DMS 273 (cell line): Measurements from ENCODE around the gene RUNX1.

Experiments
- DNase-seq: peaks from one replicate; lab custom pipeline; 2025; ENCODE audit not compliant: unreplicated experiment; lab: John Stamatoyannopoulos, UW

Gene RUNX1

DNA sequence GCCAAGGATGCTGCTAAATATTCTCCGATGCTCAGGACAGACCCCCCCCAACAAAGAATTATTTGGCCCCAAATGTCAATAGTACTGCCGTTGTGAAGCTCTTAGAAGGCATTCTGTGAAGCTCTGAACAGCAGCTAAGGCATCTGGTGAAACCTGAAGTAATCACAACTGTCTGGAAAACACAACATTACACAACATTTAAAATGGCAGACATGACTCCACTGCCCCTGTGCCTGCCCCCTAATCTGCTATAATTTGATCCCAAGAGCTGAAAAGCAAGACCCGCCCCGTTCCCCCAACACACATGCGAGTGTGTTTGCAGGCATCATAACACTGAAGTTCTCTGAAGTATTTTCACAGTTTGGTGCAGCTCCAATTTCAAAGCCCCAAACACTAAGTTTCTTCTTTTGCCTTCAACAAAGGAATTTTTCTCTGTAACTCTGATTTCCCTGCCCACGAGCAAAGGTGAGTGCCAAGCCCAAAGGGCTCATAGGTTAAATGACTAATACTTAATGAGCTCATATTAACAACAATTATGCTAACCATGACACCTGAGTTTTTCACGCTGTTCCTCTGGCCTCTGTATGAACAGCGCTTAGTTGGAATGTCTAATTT lies 251.1 kb downstream of the RUNX1 start:
- DNase-seq, result no peak

DNA sequence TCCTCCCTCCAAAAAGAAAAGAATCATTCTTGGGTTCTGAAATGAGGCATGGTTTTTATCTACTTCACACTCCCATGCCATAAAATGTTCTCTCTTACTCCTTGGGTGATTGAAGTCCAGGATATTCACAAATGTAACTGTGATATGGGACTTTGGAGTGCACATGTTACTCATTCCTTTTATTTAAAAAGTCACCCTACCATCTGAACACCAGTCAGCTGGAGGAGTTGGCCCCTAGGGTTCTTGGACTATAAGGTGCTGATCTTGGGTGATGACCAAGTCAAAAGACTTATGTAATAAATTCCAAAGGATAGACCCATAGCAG lies 251.9 kb downstream of the RUNX1 start:
- DNase-seq, result no peak

GRCh38 chr21:34796518-34797200 lies 252.4 kb downstream of the RUNX1 start:
- DNase-seq, result no peak

- DNase-seq, result no peak
Measured at GRCh38 chr21:34795548-34796180, 253.4 kb downstream of the RUNX1 start.

DNA sequence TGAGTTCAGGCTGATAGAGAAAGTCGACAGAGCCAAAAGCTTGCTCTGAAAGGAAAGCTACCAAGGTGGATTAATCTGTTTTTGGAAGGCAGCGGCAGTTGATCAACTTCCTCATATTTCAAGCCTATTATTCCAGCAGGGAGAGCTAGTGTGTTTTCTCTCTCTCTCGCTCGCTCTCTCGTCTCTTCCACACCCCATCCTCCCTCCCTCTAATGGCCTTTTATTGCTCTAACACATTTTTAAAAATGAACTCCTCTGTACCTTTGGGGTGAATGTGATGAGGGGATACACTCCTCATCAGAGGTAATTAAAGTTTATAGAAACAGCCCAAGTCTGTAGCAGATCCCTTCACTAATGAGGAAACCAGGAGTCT lies 253.9 kb downstream of the RUNX1 start:
- DNase-seq, result no peak

- no peak for DNase-seq
Measured at GRCh38 chr21:34794686-34795085, 254.4 kb downstream of the RUNX1 start.

- DNase-seq, result no peak
Measured at GRCh38 chr21:34793471-34793870, 255.6 kb downstream of the RUNX1 start.

DNA sequence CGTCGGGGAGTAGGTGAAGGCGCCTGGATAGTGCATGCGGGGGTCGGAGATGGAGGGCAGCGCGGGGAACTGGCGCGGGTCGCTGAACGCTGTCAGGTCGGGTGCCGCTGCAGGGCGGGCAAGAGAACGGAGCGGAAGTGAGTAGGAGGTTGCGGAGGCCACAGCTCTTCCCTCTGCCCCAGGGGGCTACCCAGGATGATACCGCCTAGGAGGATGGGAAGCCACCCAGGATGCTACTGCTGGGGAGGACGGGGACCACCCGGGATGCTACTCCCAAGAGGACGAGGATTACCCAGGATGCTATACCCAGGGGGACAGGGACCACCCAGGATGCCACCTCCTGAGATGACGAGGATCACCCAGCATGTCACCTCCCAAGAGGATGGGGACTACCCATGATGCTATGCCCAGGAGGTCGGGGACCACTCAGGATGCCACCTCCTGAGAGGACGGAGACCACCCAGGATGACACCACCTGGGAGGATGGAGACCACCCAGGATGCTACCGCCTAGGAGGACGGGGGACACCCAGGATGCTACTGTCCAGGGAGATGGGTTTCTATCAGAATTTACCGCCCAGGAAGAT lies 256.5 kb downstream of the RUNX1 start:
- DNase-seq, result no peak

DNA sequence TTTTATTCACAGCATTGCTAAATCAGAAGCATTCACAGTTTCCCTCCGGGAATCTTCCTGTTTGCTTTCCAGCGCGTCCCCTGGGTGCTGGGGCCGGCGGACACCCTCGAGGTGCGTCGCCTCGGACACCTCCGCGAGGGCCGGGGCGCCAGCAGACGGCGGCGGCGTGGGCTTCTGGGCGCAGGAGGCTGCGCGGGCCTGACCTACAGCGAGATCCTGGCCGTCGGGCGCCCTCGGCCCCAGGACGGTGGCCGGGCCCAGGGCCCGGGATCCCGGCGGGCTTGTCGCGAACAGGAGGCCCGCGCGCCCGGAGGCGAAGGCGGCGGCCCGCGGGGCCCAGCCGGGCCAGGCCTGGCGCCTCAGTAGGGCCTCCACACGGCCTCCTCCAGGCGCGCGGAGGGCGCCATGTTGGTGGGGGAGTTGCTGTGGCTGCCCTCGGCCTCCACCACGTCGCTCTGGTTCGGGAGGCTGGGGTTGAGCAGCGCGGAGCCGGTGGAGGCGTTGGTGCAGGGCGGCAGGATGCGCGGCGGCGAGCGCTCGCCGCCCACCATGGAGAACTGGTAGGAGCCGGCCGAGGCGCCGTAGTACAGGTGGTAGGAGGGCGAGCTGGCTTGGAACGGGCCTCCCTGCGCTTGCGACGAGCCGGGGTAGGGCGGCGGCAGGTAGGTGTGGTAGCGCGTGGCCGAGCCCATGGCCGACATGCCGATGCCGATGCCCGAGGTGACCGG lies 257.2 kb downstream of the RUNX1 start:
- no peak for DNase-seq

DNA sequence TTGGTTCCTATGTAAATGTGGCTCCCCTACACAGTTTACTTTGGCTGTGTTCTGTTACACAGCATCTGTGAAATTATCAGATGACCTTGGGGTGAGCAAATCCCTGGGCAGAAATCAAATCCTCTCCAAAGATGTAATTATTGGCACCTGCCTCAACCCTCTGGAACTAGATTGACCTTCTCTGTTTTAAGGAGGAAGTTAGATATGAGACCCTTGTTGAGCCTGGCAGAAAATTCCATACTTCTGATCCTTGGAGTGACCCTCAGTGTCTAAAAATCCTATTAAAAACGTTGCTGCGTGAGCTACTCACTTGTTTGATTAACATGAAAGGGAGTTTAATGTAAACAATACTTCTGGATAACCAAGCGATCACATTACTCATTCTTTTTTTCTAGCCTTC lies 258.3 kb downstream of the RUNX1 start:
- no peak for DNase-seq

GRCh38 chr21:34790341-34790740 lies 258.8 kb downstream of the RUNX1 start:
- no peak for DNase-seq

DNA sequence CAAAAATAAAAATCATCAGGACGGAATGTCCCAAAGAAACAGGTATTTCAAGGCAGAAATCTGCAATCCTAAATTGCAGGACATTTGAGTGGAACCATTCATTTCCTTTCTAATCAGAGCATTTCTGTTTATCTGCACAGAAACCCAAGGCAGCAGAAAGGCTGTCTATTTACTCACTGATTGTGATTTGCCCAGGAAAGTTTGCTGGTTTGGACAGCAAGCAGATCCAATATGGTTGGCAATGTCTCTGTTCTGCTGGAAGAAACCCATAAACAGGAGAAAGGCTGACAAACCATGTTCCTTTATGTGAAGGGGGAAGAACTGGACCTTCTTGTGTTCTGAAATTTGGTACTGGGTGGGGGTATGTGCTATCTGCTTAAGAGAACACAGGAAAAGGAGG lies 260.2 kb downstream of the RUNX1 start:
- DNase-seq, result no peak

DNA sequence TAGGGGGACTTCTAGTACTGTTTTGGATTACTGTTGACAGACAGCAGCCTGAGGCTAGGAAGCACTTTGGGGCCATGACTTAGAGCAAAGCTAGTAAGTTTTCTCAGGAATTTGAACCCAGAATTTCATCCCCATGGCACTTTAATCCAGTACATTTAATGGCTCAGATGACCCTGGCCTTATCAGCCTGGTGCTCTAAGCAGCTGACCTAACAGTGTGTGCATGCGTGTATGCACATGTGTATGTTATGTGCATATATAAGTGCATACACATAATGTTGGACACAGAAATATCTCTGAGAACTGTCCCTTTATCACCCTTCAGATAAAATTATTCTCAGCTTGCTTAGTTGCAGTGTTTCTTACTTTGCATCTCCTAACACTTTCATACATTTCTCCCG lies 265.3 kb downstream of the RUNX1 start:
- no peak for DNase-seq

DNA sequence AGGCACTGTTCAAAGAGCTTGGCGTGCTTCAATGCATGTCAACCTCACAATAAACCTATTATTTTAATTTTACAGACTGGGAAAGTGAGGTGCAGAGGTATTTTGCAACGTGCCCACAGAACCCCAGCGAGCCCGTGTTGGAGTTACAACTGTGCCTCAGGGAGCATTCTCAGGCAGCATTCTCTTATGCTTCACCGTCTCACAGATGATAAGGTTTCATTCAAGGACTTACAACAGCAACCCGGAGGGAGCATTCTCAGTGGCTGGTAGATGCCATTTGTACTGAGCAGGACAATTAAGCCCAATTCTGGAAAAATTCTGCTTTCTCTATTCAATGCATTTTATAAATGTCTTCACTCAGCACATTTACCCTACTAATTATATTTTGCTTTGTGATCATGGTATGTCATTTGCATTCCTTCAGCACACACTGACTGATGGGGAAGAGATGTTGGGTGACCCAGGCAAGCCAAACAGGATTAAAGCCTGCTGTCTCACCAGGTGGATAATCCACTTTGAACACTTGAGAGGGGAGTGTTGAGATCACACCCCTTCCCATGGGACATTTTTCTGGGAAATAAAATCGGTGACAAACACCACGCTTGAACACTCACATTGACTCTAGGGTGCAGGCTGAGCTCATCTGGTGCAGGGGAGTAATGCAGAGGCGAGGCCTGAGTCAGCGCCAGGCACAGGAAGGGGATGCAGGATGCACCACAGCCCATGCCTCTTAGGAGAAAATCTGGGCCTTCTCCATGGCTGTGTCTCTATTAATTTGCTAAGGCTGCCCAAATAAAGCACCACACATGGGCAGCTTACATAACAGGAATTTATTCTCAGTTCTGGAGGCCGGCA lies 266.4 kb downstream of the RUNX1 start:
- no peak for DNase-seq

DNA sequence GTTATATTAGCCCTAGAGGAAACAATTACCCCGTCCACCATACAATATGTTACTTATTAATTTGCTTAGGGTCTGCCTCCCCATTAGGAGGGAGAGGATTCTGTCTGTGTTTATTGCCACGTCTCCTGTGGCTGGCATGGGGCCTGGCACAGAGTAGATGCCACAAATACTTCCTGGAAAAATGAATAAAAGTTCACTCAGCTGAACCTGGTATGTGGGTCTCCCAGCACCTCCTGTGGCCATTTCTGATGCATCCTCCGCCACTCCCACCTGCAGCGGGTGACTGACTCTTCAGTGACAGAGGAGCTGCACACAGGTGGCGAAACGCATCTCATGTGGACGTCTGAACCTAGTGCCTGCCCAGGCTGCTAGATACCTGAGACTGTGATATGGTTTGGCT lies 267.6 kb downstream of the RUNX1 start:
- DNase-seq, result no peak

GRCh38 chr21:34779860-34780259 lies 269.2 kb downstream of the RUNX1 start:
- DNase-seq, result no peak

- no peak for DNase-seq
Measured at GRCh38 chr21:34775793-34776192, 273.3 kb downstream of the RUNX1 start.

DNA sequence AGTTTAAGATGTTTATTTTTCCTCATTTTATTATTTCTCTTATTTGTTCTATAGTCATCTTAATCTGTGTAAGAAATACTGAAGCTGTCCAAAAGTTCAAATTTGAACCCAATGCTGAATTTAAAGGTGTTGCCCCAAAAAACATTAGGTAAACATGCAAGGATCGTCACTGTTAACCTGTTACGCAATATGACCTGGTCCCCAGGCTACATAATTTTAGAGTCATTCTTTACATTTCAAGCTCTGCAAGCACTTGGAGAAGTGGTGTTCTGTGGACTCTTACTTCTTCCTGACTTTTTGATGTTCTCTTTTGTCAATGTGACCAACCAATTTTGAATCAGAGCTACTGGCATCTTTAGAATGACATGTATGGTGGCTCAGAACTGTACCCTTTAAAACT lies 274.4 kb downstream of the RUNX1 start:
- DNase-seq, result no peak

- no peak for DNase-seq
Measured at GRCh38 chr21:34771512-34772028, 277.5 kb downstream of the RUNX1 start.

- DNase-seq, result no peak
Measured at GRCh38 chr21:34770576-34770975, 278.5 kb downstream of the RUNX1 start.

DNA sequence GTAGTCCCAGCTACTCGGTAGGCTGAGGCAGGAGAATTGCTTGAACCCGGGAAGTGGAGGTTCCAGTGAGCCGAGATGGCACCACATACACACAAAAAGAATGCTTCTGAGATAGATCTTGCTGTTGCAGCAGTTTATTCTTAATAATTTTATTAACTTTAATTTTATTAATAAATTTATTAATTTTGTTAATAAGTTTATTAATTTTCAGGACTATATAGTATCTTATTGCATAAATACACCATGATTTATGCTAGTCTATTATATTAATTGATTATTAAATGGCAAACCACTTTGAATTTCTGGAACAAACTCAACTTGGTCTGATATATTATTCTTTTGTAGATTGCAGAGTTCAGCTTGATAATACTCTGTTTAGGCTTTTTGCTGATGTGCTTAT lies 280.8 kb downstream of the RUNX1 start:
- DNase-seq, result no peak
